ENCODE measurements around the gene NRIP3.

DNA sequence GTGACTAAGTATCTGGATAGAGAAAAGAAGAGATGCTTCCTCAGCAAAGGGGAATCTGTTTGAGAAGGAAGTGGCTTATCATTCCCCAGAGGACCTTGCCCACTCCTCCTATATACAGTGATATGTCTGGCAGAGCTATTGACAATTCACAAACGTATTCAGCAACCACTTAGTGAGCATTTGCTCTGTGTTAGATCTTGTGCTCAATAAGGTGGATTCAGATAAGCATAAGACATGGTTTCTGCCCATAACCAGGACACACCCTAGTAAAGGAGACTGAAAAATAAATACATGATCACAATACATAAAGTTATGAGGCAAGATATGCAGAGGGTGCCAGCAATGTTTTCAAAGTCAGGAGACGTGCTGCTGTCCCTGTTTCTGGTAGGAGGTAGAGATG lies 41.0 kb downstream of the NRIP3 start:
- TF ChIP-seq ZNF263 (CRISPR knock-in tag; IDR thresholded peaks at IDR 0.05) (no peak), POLR2AphosphoS5 (IDR thresholded peaks at IDR 0.05; ENCODE audit: low read depth, low read length) (no peak), KLF6 (CRISPR knock-in tag; IDR thresholded peaks at IDR 0.05) (no peak), ZNF543 (CRISPR knock-in tag; IDR thresholded peaks at IDR 0.05) (no peak), RAD21 (CRISPR knock-in tag; IDR thresholded peaks at IDR 0.05) (no peak), ZEB1 (IDR thresholded peaks at IDR 0.05; ENCODE audit: insufficient replicate concordance, low read depth) (no peak)
- TF ChIP-seq, protein P1, sequence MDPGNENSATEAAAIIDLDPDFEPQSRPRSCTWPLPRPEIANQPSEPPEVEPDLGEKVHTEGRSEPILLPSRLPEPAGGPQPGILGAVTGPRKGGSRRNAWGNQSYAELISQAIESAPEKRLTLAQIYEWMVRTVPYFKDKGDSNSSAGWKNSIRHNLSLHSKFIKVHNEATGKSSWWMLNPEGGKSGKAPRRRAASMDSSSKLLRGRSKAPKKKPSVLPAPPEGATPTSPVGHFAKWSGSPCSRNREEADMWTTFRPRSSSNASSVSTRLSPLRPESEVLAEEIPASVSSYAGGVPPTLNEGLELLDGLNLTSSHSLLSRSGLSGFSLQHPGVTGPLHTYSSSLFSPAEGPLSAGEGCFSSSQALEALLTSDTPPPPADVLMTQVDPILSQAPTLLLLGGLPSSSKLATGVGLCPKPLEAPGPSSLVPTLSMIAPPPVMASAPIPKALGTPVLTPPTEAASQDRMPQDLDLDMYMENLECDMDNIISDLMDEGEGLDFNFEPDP (CRISPR knock-in tag; conservative IDR thresholded peaks at IDR 0.05): no peak
- TF ChIP-seq, protein P2, sequence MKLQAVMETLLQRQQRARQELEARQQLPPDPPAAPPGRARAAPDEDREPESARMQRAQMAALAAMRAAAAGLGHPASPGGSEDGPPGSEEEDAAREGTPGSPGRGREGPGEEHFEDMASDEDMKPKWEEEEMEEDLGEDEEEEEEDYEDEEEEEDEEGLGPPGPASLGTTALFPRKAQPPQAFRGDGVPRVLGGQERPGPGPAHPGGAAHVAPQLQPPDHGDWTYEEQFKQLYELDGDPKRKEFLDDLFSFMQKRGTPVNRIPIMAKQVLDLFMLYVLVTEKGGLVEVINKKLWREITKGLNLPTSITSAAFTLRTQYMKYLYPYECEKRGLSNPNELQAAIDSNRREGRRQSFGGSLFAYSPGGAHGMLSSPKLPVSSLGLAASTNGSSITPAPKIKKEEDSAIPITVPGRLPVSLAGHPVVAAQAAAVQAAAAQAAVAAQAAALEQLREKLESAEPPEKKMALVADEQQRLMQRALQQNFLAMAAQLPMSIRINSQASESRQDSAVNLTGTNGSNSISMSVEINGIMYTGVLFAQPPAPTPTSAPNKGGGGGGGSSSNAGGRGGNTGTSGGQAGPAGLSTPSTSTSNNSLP (IDR thresholded peaks at IDR 0.05; ENCODE audit: low read depth, low read length): no peak
- TF ChIP-seq, protein P3, sequence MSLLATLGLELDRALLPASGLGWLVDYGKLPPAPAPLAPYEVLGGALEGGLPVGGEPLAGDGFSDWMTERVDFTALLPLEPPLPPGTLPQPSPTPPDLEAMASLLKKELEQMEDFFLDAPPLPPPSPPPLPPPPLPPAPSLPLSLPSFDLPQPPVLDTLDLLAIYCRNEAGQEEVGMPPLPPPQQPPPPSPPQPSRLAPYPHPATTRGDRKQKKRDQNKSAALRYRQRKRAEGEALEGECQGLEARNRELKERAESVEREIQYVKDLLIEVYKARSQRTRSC (CRISPR knock-in tag; IDR thresholded peaks at IDR 0.05; ENCODE audit: low read depth): no peak
